ENCODE measurements around the gene RTP5. TPM values are rescaled to one million over a fixed set of nuclear protein-coding genes. Genes with fewer than 3 reads are reported as not detected.

RTP5 gene
- total and polyA plus RNA-seq, 2 donors, result 0.66 to 3.7 TPM

DNA sequence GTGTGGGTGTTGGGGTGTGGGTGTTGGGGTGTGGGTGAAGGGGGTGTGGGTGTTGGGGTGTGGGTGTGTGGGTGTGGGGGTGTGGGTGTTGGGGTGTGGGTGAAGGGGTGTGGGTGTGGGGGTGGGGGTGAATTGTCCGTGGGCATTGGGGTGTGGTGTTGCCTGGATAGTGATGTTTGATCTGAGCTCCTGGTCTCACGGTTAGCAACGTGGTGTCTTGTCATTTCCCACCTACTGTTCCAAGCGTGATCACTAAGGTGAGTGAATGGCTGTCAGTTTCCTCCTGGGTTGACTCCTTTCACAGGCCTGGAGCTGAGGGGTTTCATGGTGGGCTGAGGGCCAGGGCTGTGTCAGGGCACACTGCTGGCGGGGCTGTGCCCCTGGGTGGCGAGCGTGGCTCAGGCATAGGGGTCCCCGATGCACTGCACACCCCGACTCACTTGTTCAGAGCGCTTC lies 27.2 kb downstream of the RTP5 start:
- H3K36me3 ChIP-seq (ENCODE audit: control insufficient read depth in 2 of 2, insufficient read depth in 2 of 2, low read length in 1 of 2), result peaks cover 5 to 37% of the 10 kb centered on the region in 2 donors
- 84% methylated on average over 10 of the region's 10 CpGs for WGBS
- no peak overlapping the region for H3K4me3 ChIP-seq (ENCODE audit: low read length in 2 of 2)
- no peak overlapping the region for H3K27ac ChIP-seq (ENCODE audit: low read depth in 1 of 2, low read length in 1 of 2)
- no peaks in the 10 kb centered on the region for H3K27me3 ChIP-seq (ENCODE audit: control insufficient read depth in 2 of 2, insufficient read depth in 1 of 2, low read length in 1 of 2)
- no peak for DNase-seq (ENCODE audit: low read depth in 6 of 9, low spot score in 9 of 9)
- H3K4me1 ChIP-seq (ENCODE audit: control insufficient read depth in 2 of 2, insufficient read depth in 2 of 2, low read length in 2 of 2), result peaks cover 0 to 8% of the 10 kb centered on the region in 2 donors
- peaks cover 0 to 6% of the 10 kb centered on the region in 2 donors for H3K9me3 ChIP-seq (ENCODE audit: control insufficient read depth in 2 of 2, insufficient read depth in 1 of 2, low read length in 1 of 2)

DNA sequence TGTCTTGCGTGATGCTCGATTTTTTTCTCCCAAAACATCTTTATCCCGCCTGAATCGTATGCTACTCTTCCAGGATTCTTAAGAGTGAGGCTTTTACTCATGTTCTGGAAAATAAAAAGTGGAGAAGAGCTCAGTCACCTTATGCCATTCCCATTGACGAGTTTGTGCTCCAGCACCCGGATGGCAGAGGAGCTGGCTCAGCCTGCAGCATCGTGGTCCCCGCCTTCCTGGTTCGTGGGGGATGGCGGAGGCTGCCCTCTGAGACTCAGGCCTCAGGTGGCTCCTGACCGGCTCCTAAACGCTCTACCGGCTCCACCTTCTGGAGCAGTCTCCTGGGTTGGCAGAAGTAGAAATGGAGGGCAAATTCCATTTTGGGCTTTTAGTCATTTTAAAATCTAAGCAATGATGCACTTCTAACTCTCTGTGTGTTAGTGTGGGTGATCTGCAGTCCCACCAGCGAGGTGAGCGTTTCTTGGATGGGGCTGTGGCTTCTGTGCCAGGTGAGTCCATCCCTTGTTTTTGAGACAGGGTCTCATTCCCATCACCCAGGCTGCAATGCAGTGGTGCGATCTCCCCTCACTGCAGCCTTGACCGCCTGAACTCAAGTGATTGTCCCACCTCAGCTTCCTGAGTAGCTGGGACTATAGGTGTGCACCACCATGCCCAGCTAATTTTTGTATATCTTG lies 27.8 kb downstream of the RTP5 start:
- no peak overlapping the region for H3K4me3 ChIP-seq (ENCODE audit: low read length in 2 of 2)
- DNase-seq (ENCODE audit: low read depth in 6 of 9, low spot score in 9 of 9), result no peak
- peaks cover 5 to 35% of the 10 kb centered on the region in 2 donors for H3K36me3 ChIP-seq (ENCODE audit: control insufficient read depth in 2 of 2, insufficient read depth in 2 of 2, low read length in 1 of 2)
- H3K9me3 ChIP-seq (ENCODE audit: control insufficient read depth in 2 of 2, insufficient read depth in 1 of 2, low read length in 1 of 2), result peaks cover 0 to 6% of the 10 kb centered on the region in 2 donors
- H3K27ac ChIP-seq (ENCODE audit: low read depth in 1 of 2, low read length in 1 of 2), result no peak overlapping the region
- peaks cover 0 to 8% of the 10 kb centered on the region in 2 donors for H3K4me1 ChIP-seq (ENCODE audit: control insufficient read depth in 2 of 2, insufficient read depth in 2 of 2, low read length in 2 of 2)
- H3K27me3 ChIP-seq (ENCODE audit: control insufficient read depth in 2 of 2, insufficient read depth in 1 of 2, low read length in 1 of 2), result no peaks in the 10 kb centered on the region
- 94% methylated on average over 17 of the region's 17 CpGs for WGBS

DNA sequence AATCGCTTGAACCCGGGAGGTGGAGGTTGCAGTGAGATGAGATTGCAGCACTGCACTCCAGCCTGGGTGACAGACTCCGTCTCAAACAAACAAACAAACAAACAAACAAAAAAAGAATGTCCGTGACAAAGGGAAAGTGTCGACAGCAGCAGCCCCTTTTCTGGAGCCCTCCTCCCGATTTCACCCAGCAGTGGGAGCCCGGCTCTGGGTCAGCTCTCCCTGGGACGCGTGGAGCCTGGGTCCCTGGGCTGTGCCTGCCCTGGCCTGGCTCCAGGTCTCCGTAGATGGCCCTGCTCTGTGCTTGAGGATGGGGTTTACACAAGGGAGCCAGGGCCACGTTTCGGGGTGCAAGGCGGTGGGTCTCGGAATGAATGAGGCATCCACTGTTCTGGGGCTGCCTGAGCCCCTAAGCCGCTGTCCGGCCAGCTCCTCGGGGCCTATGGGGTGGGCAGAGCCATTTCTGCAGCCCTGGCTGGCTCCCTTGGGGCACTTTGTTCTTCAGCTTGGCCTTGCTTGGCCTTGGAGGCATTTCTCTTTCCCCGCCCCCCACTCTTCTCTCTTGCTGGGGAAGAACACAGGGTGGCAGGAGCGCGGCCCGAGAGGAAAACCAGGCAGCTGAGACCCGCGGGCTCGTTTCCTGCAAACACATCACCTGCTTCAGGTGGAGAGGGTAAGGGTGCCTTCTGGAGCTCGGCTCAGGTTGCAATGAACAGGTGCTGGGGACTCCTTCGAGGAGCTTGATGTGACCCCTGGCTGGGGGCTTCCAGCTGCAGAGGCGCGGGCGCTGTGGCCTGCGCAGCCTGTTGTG lies 29.1 kb downstream of the RTP5 start:
- no peak for DNase-seq (ENCODE audit: low read depth in 6 of 9, low spot score in 9 of 9)
- Histone ChIP-seq H3K27me3 (ENCODE audit: control insufficient read depth in 2 of 2, insufficient read depth in 1 of 2, low read length in 1 of 2) (no peaks in the 10 kb centered on the region), H3K4me1 (ENCODE audit: control insufficient read depth in 2 of 2, insufficient read depth in 2 of 2, low read length in 2 of 2) (peaks cover 0 to 8% of the 10 kb centered on the region in 2 donors), H3K4me3 (ENCODE audit: low read length in 2 of 2) (no peak overlapping the region), H3K9me3 (ENCODE audit: control insufficient read depth in 2 of 2, insufficient read depth in 1 of 2, low read length in 1 of 2) (peaks cover 0 to 6% of the 10 kb centered on the region in 2 donors), H3K27ac (ENCODE audit: low read depth in 1 of 2, low read length in 1 of 2) (no peak overlapping the region), H3K36me3 (ENCODE audit: control insufficient read depth in 2 of 2, insufficient read depth in 2 of 2, low read length in 1 of 2) (peaks cover 5 to 32% of the 10 kb centered on the region in 2 donors)
- WGBS, result 97% methylated on average over 30 of the region's 30 CpGs

DNA sequence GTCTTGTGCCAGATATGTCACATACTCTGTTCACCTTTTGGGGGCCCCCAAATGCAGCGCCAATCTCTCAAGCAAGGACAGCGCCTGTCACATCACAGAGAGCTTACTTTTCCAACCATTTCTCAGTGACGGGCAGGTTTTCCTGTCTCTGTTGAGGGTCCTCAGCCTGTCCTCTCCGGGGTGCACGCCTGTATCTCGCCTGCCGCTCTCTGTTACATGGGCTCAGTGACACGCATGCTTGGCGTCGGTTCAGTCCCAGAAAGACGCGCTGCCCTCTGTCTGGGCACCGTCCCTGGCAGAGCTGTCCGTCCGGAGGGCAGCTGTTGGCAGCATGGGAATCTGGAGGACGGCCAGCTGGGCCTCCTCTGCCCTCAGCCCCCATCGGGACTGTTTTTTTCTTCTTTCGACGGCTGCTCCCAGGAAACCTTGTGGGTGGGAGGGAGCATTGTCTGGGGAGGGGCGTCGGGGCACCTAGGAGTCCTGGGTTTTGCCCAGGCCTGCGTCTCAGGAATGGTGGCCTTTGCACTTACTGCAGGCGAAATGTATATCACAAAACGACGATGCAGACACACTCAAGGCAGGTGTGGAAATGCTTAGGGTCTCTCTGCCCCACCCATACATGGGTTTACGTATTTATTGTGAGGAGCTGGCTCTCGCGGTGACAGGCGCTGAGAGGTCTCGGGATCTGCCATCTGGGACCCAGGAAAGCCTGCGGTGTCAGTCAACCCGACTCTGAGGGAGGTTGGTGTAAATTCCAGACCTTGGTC lies 30.9 kb downstream of the RTP5 start:
- 95% methylated on average over 32 of the region's 32 CpGs for whole genome bisulfite sequencing
- Histone ChIP-seq H3K27me3 (ENCODE audit: control insufficient read depth in 2 of 2, insufficient read depth in 1 of 2, low read length in 1 of 2) (no peaks in the 10 kb centered on the region), H3K4me3 (ENCODE audit: low read length in 2 of 2) (no peak overlapping the region), H3K9me3 (ENCODE audit: control insufficient read depth in 2 of 2, insufficient read depth in 1 of 2, low read length in 1 of 2) (peaks cover 0 to 6% of the 10 kb centered on the region in 2 donors), H3K27ac (ENCODE audit: low read depth in 1 of 2, low read length in 1 of 2) (no peak overlapping the region), H3K36me3 (ENCODE audit: control insufficient read depth in 2 of 2, insufficient read depth in 2 of 2, low read length in 1 of 2) (peaks cover 0 to 22% of the 10 kb centered on the region in 2 donors), H3K4me1 (ENCODE audit: control insufficient read depth in 2 of 2, insufficient read depth in 2 of 2, low read length in 2 of 2) (peaks cover 2 to 8% of the 10 kb centered on the region in 2 donors)
- DNase-seq (ENCODE audit: low read depth in 6 of 9, low spot score in 9 of 9), result no peak

DNA sequence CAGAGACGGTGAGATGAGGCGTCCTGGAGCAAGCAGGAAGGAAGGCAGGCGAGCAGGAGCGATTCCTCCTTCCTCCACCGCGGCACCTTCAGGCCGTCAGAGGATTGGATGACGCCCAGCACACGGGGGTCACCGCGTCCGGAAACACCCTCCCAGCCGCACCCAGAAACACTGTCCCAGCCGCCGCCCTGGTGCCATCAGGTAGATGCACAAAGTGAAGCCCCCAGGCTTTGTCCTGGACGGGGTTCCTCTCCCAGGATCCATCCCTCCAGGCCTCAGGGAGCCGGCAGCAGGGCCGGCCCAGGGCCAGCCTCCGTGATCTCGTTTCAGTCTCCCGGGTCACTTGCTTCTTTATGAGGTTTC lies 31.5 kb downstream of the RTP5 start:
- H3K27ac ChIP-seq (ENCODE audit: low read depth in 1 of 2, low read length in 1 of 2), result no peak overlapping the region
- no peak overlapping the region for H3K4me3 ChIP-seq (ENCODE audit: low read length in 2 of 2)
- H3K4me1 ChIP-seq (ENCODE audit: control insufficient read depth in 2 of 2, insufficient read depth in 2 of 2, low read length in 2 of 2), result peaks cover 2 to 8% of the 10 kb centered on the region in 2 donors
- no peak for DNase-seq (ENCODE audit: low read depth in 6 of 9, low spot score in 9 of 9)
- H3K9me3 ChIP-seq (ENCODE audit: control insufficient read depth in 2 of 2, insufficient read depth in 1 of 2, low read length in 1 of 2), result peaks cover 0 to 3% of the 10 kb centered on the region in 2 donors
- H3K36me3 ChIP-seq (ENCODE audit: control insufficient read depth in 2 of 2, insufficient read depth in 2 of 2, low read length in 1 of 2), result peaks cover 0 to 22% of the 10 kb centered on the region in 2 donors
- 91% methylated on average over 21 of the region's 21 CpGs for WGBS
- H3K27me3 ChIP-seq (ENCODE audit: control insufficient read depth in 2 of 2, insufficient read depth in 1 of 2, low read length in 1 of 2), result no peaks in the 10 kb centered on the region

DNA sequence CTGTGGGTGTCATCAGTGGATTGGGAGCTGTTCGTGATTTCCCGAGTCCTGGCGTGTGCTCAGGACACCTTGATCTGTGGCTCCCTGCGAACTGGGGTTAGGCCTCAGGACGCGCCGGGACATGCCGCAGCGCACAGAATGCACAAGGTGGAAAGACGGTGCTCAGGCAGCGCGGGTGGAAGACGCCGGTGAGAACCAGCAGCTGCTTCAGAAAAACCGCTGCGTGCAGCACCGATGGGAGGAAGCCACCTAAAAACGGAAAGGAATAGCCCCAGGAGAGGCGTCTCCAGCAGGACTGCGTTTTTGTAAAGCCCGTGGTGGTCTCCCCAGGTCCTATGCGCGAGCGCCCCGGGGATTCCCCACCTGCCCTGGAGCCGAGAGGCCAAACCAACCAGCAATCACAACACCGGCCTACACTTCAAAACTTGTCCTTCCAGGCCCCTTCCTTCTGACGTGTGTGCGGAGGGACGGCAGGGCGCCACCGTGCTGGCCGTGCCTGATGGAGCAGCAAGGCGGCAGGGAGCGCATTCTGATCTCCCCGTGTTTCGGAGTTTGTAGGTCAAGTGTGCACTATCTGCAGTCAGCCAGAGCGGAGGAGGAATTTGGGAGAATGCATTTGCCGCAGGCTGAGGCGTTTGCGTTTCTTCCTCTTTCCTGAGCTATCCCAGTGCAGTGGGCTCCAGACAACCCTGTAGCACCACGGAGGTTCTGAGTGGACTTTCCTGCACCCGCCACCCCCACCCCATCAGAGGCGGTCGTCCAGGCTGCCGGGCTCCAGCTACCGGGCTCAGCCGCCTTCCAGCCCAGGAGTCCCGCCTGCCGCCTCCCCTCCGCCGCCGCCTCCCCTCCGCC lies 32.2 kb downstream of the RTP5 start:
- Histone ChIP-seq H3K9me3 (ENCODE audit: control insufficient read depth in 2 of 2, insufficient read depth in 1 of 2, low read length in 1 of 2) (no peaks in the 10 kb centered on the region), H3K27ac (ENCODE audit: low read depth in 1 of 2, low read length in 1 of 2) (no peak overlapping the region), H3K36me3 (ENCODE audit: control insufficient read depth in 2 of 2, insufficient read depth in 2 of 2, low read length in 1 of 2) (peaks cover 0 to 22% of the 10 kb centered on the region in 2 donors), H3K27me3 (ENCODE audit: control insufficient read depth in 2 of 2, insufficient read depth in 1 of 2, low read length in 1 of 2) (no peaks in the 10 kb centered on the region), H3K4me3 (ENCODE audit: low read length in 2 of 2) (no peak overlapping the region), H3K4me1 (ENCODE audit: control insufficient read depth in 2 of 2, insufficient read depth in 2 of 2, low read length in 2 of 2) (peaks cover 2 to 8% of the 10 kb centered on the region in 2 donors)
- 79% methylated on average over 54 of the region's 54 CpGs for WGBS
- no peak for DNase-seq (ENCODE audit: low read depth in 6 of 9, low spot score in 9 of 9)

DNA sequence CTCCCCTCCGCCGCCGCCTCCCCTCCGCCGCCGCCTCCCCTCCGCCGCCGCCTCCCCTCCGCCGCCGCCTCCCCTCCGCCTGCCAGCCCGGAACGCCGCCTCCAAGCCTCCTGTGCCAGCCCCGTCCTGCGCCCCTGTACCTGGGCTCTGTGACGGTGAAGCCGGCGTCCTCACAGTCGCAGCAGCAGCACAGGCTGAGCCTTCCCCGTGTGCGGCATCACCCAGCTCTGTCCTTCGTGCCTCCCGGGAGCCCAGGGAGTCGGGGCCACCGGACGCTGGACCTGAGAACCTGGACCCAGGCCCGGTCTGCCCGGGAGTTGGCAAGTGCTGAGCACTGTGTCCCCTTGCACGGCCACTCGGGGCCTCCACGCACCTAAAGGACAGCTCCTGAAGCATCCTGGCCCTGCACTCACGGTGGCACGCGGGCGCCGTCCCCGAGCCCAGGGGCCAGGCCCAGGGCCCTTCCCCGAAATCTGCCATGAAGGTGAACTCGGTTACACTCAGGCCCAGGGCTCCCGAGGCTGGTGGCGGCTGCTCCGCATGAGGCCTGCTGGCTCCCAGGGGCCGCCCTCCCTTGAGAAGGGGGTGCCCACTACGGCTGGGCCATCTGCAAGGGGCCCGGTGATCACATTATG lies 32.9 kb downstream of the RTP5 start:
- no peak overlapping the region for H3K27ac ChIP-seq (ENCODE audit: low read depth in 1 of 2, low read length in 1 of 2)
- H3K9me3 ChIP-seq (ENCODE audit: control insufficient read depth in 2 of 2, insufficient read depth in 1 of 2, low read length in 1 of 2), result no peaks in the 10 kb centered on the region
- H3K27me3 ChIP-seq (ENCODE audit: control insufficient read depth in 2 of 2, insufficient read depth in 1 of 2, low read length in 1 of 2), result no peaks in the 10 kb centered on the region
- H3K4me1 ChIP-seq (ENCODE audit: control insufficient read depth in 2 of 2, insufficient read depth in 2 of 2, low read length in 2 of 2), result peaks cover 2 to 8% of the 10 kb centered on the region in 2 donors
- H3K36me3 ChIP-seq (ENCODE audit: control insufficient read depth in 2 of 2, insufficient read depth in 2 of 2, low read length in 1 of 2), result peaks cover 0 to 16% of the 10 kb centered on the region in 2 donors
- DNase-seq (ENCODE audit: low read depth in 6 of 9, low spot score in 9 of 9), result no peak
- H3K4me3 ChIP-seq (ENCODE audit: low read length in 2 of 2), result no peak overlapping the region
- 88% methylated on average over 48 of the region's 48 CpGs for WGBS

All from thymus (tissue), 11 donors.